Lower leg skin (tissue), 4 donors: ENCODE data around the gene RAB13. TPM values are rescaled to one million over a fixed set of nuclear protein-coding genes. Genes with fewer than 3 reads are reported as not detected.
A peak's percentile ranks its signal among the peaks of the same experiment; 100 is the strongest.

Experiments
- DNase-seq, 2 donors: peaks; one replicate each; pipeline ENCODE4 v3.0.0-alpha.2; 2019; ENCODE audit warnings: low spot score in 2 of 2
- H3K4me3 ChIP-seq: fragments of 200-600 bp; sonication (generic); 2 replicates; pipeline ENCODE4 v1.5.1; 2017; ENCODE audit warnings: mild to moderate bottlenecking, low read depth; ENCODE audit not compliant: poor library complexity, severe bottlenecking
- CTCF ChIP-seq, 3 donors: fragments of 450-650 bp; IDR thresholded peaks; one replicate each; pipeline ENCODE4 v1.5.1; 2016; ENCODE audit warnings: antibody characterized with exemption in 3 of 3, mild to moderate bottlenecking in 3 of 3, moderate library complexity in 2 of 3
- POLR2A ChIP-seq, 2 donors: fragments of 450-650 bp; IDR thresholded peaks; one replicate each; pipeline ENCODE4 v1.6.1; 2016 to 2017; ENCODE audit warnings: antibody characterized with exemption in 2 of 2, mild to moderate bottlenecking in 1 of 2, moderate library complexity in 1 of 2
- WGBS, 2 donors: methylation state at CpG; one replicate each; pipeline ENCODE4 v1.1.5; 2018; 5-methylcytosine and 5-hydroxymethylcytosine counted together
- intact Hi-C: fragments of 100-400 bp; cut with DNase I; formaldehyde crosslinking; loops from one replicate; pipeline ENCODE4 v1.15.0; 2023; ENCODE audit warnings: low total_unique reads
- total RNA-seq, 4 donors: library from RNA; depleted of rRNA; stranded (reverse); fragments of >200 nt; gene quantifications; one replicate each; pipeline ENCODE4 v1.1.0, GENCODE V29; 2016

RAB13 gene
- total RNA-seq, 4 donors from 2014 or later = 15.6 to 29.4 (median 25.4) TPM

GRCh38 chr1:153960206-153960605 is 25.9 kb downstream of the RAB13 start:
- intact Hi-C loops = no loop called here
- TF ChIP-seq CTCF (IDR thresholded peaks at IDR 0.05) (no peak), POLR2A (IDR thresholded peaks at IDR 0.05) (no peak)
- DNase-seq = no peak
- H3K4me3 ChIP-seq = no peak overlapping the region
- WGBS, 2 donors = 56 to 63% methylated on average over 2 to 11 of the region's 11 CpGs

GRCh38 chr1:153959454-153959853 is 26.7 kb downstream of the RAB13 start:
- no peak for DNase-seq
- H3K4me3 ChIP-seq = no peak overlapping the region
- TF ChIP-seq POLR2A (IDR thresholded peaks at IDR 0.05) (no peak), CTCF (IDR thresholded peaks at IDR 0.05) (no peak)
- intact Hi-C loops = no loop called here
- 58 to 77% methylated on average over 3 of the region's 3 CpGs for WGBS, 2 donors

DNA sequence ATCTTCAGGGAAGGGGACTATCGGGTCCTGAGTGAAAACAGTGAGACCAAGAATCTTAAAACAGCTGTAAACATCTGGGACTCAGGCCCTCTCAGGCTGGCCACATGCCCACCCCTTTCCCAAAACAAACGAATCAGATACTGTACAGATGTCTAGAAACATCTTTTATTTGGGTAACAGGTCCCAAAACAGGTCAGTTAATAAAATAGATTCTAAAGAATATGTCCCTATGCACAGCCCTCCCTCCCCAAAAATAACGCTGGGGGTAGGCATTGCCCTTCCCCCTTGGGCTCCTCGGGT is 27.2 kb downstream of the RAB13 start:
- DNase-seq = no peak
- H3K4me3 ChIP-seq = no peak overlapping the region
- WGBS, 2 donors = 14% methylated on average over 4 of the region's 4 CpGs
- TF ChIP-seq CTCF (IDR thresholded peaks at IDR 0.05) (no peak), POLR2A (IDR thresholded peaks at IDR 0.05) (no peak)
- intact Hi-C loops = no loop called here

DNA sequence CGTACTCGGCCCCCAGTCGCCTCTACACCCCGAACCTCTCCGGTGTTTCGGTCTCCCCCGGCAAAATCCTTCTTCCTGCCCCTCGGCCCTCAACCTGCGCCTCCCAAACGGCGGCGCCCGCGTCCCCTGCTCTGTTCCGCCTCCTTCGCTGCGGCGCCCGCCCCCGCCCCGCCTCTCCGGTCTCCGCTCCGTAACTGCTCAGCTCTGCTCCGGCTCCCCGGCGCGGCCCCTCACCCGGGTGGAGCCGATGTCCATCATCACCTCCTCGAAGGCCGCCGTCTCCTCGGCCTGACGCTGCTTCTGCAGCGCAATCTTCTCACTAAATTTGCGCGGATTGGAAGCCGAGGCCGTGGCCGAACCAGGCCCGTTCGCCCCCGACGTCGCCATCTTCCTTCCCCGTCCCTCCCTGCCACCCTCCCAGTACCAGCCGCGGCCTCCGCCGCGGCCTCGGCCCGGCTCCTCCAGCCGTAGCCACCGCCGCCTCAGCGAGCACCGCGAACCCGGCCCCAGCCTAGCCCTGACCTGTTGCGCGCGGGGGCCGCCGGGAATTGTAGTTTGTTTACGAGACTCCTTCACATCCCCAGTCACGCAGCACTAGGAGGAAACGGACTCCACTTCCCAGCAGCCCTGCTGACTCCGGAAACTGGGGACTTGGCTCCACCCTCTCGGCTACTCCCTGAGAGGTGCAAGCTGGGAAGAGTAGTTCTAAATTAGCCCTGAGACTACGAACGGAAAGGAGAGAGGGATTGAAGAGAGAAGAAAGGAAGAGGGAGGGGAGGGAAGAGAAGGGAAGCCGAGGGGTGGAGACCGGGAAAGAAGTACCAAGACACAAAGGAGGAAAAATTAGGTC is 27.8 kb downstream of the RAB13 start, which contains the start of gene CRTC2:
TSS of gene CRTC2 (minus strand) at position 502 of the 850 bp plus-strand sequence. CDS start at position 387, 115 bp downstream.
- intact Hi-C loops = no loop called here

GRCh38 chr1:153957744-153958110 is 28.4 kb downstream of the RAB13 start:
- intact Hi-C loops = no loop called here
- WGBS, 2 donors = 0 to 1% methylated on average over 13 of the region's 13 CpGs
- DNase-seq = no peak
- H3K4me3 ChIP-seq = peak overlapping the region; percentile 87
- no peak for TF ChIP-seq POLR2A (IDR thresholded peaks at IDR 0.05)
- no peak for TF ChIP-seq CTCF (IDR thresholded peaks at IDR 0.05)

More for the DNA sequence above, 27.8 kb downstream of the RAB13 start, which contains the start of gene CRTC2:
- H3K4me3 ChIP-seq = peak within 1 kb of the TSS; percentile 87
- peak; percentile 99 to 100 for DNase-seq
- WGBS, 2 donors = 0 to 1% methylated on average over 69 to 71 of the region's 75 CpGs
- TF ChIP-seq POLR2A (IDR thresholded peaks at IDR 0.05) (peak in 1 of 2 donors; percentile 66), CTCF (IDR thresholded peaks at IDR 0.05) (no peak)
